DMS 273 treated with DMSO at 0.1 percent for 48 hours (cell line): ENCODE data around the gene PGM2.
A peak's percentile ranks its signal among the peaks of the same experiment; 100 is the strongest.
"Not testable (repeated sequence)": the region's sequence is repeated elsewhere in the genome, so short reads cannot be mapped to it uniquely, and the experiment has no call there.

Source experiments
- DNase-seq: peaks from one replicate; lab custom pipeline; 2025; lab: John Stamatoyannopoulos, UW

PGM2 gene

GRCh38 chr4:37818752-37819151, 7.7 kb upstream of the PGM2 start:
- DNase-seq: no peak

GRCh38 chr4:37820458-37820857, 6.0 kb upstream of the PGM2 start:
- not testable (repeated sequence) for DNase-seq

DNA sequence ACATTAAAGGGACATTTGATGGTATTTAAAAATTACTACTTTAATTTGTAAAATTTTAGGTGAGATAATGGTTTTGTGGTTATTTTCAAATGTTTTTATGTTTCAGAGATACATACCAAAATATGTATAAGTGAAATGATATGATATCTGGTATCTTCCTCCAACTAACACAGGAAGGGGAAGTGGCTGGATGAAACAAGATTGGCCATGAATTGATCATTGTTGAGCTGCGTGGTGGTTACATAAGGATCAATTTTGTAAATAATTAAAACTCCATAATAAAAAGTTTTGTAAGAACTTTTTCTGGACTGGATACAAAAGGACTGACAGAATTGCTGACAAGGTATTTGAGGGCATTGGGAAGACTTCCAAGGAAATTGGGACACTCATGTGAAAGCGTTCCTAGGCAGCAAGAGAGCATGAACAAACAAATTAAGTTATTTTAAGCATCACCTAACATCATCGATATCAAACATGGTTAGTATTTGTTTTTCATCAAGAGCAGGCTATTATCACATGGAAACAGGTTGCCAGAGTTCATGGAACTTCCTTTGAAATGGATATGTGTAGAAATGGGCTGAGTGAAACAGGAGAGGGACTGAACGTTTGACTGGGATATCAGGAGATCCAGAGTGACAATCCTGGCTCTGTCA, 4.4 kb upstream of the PGM2 start:
- DNase-seq: no peak

DNA sequence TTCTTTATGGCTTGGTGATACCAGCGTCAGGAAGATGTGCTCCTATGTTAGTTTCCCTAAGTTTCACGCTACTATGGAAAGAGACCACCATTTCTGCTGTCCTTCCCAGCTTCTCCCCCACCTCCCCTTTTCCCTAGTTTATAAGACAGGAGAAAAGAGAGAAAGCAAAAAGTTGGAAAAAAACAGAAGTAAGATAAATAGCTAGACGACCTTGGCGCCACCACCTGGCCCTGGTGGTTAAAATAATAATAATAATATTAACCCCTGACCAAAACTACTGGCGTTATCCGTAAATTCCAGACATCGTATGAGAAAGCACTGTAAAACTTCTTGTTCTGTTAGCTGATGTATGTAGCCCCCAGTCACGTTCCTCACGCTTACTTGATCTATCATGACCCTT, 985 bp upstream of the PGM2 start:
- not testable (repeated sequence) for DNase-seq

DNA sequence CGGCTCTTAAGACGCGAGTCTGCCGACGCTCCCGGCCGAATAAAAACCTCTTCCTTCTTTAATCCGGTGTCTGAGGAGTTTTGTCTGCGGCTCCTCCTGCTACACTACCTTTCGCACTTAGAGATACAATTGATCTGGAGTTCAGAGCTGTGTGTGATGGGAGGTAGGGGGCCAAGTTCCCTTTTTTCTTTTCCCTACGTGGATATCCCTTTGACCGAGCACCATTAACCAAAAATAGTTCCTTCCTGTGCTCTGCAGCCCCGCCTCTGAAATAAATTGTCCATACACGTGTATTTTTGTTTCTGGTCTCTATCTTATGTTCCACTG, 555 bp upstream of the PGM2 start:
- DNase-seq: peak; percentile 40

DNA sequence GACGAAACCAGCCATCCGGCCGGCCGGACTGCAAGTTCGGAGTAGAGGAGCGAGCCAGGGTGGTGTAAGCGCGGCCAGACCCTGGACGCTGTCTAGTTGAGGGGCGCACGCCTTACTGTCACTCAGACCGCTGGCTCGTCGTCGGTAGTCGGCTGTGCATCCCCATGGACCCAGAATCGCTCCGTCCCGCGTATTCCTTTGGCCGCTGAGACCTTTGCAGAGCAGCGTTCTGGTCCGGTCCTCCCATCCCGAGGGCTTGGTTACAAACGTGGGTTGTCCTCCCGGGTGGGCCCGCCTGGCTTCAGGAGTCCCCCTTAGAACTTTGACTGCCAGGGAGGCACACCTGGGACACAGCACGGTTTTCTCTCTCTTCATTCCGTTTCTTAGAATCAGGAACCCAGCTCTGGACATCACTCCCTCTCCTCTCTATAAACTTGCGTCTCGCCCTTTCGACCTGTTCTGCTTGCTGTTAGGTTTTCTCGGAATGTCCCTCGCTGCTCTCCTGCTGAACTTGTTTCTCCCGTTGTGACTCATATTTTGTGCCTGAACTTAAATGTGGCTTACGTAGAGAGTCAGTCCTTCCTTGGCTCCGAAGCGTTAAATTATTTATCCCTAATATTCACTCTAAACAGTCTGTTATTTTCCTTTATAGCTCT, 672 bp downstream of the PGM2 start:
- no peak for DNase-seq

DNA sequence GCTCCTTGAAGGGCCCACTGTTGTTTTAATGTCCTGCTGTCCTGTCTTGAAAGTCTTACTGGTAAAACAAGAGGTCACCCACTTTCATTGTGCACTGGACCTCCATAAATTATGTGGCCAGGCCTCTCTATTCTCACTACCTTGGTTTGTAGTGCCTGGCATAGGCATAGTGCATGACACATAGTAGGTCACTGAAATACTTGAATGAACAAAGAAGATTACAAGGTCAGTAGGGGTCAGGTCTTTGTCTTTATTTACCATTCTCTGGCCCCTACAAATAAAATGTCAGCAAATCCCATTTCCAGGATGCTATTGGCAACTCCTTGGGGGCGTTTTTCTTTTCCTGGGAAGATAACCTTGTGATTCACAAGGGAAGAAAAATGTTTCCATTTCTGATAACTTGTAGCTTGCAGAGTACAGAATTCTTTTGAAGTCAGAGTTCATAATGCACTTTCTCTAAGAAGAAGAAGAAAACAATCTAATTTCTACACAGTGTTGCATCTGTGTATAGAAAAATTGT, 1.4 kb downstream of the PGM2 start:
- DNase-seq: no peak

- DNase-seq: no peak
These were observed 2.4 kb downstream of the PGM2 start for GRCh38 chr4:37828843-37829242.

DNA sequence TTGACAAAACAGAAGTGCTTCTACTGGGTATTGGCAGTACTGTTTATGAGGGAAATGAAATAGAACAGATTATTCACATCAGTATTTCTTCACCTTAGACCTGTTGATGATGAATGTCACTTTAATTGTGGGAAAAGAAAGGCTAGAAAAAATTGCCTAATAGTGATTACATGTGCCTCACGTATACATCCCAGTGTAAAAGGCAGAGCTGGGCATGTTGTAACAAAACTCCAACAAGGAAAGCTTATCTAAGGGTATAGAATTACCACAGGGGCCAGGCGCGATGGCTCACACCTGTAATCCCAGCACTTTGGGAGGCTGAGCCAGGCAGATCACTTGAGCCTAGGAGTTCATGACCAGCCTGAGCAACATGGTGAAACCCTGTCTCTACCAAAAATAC, 4.2 kb downstream of the PGM2 start:
- DNase-seq: no peak

GRCh38 chr4:37835031-37835430, 8.5 kb downstream of the PGM2 start:
- DNase-seq: no peak

GRCh38 chr4:37835806-37836205, 9.3 kb downstream of the PGM2 start:
- DNase-seq: no peak

- DNase-seq: no peak
These were observed 9.8 kb downstream of the PGM2 start for GRCh38 chr4:37836274-37836673.

GRCh38 chr4:37836838-37837440, 10.5 kb downstream of the PGM2 start:
- DNase-seq: no peak

- no peak for DNase-seq
These were observed 11.0 kb downstream of the PGM2 start for GRCh38 chr4:37837446-37837845.

DNA sequence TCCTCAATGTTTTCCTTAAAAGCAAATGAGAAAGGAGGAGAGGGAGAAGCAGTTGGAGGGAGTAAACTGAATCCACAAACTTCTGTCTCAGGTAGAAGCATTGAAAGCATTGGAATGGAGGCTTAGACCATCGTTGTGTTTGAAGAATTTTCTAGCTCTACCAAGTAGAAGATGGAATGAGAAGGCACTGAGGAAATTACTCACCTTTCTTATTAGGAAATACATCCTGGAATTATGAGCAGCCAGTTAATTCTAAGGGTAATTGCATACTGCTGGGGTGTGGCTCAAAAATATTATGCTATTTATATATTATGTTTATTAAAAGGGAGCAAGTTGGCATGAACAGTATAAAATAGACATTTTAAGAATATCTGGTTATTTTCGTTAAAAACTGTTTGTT, 12.9 kb downstream of the PGM2 start:
- no peak for DNase-seq

DNA sequence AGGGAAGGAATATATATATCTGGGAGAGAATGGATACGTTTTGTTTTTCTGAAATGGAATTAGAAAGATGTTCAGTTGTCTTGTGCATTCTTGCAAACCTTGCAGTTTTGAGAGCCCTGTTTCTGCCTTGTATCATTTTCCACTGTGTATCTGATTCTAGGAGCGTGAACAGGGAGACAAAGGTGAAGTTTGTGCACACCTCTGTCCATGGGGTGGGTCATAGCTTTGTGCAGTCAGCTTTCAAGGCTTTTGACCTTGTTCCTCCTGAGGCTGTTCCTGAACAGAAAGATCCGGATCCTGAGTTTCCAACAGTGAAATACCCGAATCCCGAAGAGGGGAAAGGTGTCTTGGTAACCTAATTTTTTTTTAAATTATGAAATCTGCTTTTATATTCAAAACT, 17.7 kb downstream of the PGM2 start:
- no peak for DNase-seq

DNA sequence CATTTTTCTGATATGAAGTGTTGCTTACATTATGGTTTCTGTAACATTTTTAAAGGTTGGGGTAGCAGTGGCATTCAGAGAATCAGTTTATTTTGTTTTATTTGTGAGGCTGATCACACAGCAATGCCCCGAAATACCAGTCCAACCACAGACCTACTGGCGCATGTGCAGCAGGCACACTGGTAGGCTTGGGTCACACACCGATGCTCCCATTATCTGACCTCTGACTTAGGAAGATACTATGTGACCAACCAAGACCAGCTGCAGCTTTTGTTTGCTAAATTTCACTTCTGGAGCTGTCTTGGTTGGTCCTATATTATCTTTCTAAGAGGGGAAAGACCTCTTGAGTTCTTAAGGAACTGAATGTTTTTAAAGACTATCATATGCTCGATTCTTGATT, 18.7 kb downstream of the PGM2 start:
- no peak for DNase-seq

GRCh38 chr4:37847311-37847884, 20.9 kb downstream of the PGM2 start:
- no peak for DNase-seq

GRCh38 chr4:37852376-37852775, 25.9 kb downstream of the PGM2 start:
- no peak for DNase-seq

- DNase-seq: no peak
These were observed 31.6 kb downstream of the PGM2 start for GRCh38 chr4:37858112-37858511.

DNA sequence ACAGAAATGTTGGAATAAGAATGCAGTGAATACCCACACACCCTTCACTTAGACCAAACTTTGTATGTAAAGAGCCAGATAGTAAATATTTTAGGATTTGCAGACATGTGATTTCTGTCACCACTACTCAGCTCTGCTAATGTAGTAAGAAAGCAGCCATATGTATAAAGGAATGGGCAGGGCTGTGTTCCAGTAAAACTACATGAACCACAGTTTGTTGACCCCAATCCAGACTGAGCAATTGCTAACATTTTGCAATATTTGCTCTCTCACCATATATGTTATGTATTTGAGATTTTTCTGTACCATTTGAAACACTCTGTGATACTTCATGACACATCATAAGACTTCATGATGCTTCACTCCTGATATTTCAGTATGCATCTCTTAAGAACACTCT, 32.4 kb downstream of the PGM2 start:
- no peak for DNase-seq

- DNase-seq: no peak
These were observed 33.8 kb downstream of the PGM2 start for GRCh38 chr4:37860266-37860665.

- DNase-seq: no peak
These were observed 36.5 kb downstream of the PGM2 start for GRCh38 chr4:37862961-37863360.
